Skeletal muscle cell (primary cell): ENCODE measurements around the gene PTF1A.
"Not testable (repeated sequence)": the region's sequence is repeated elsewhere in the genome, so short reads cannot be mapped to it uniquely, and the experiment has no call there.

Experiments used
- DNase-seq: peaks from one replicate; pipeline ENCODE4 v3.0.0-alpha.2; 2010; ENCODE audit warnings: low read depth
- H3K4me3 ChIP-seq: 2 replicates; pipeline ENCODE4 v1.5.1; 2011; ENCODE audit warnings: low read depth, mild to moderate bottlenecking, control low read depth, low read length, moderate library complexity

The PTF1A gene

DNA sequence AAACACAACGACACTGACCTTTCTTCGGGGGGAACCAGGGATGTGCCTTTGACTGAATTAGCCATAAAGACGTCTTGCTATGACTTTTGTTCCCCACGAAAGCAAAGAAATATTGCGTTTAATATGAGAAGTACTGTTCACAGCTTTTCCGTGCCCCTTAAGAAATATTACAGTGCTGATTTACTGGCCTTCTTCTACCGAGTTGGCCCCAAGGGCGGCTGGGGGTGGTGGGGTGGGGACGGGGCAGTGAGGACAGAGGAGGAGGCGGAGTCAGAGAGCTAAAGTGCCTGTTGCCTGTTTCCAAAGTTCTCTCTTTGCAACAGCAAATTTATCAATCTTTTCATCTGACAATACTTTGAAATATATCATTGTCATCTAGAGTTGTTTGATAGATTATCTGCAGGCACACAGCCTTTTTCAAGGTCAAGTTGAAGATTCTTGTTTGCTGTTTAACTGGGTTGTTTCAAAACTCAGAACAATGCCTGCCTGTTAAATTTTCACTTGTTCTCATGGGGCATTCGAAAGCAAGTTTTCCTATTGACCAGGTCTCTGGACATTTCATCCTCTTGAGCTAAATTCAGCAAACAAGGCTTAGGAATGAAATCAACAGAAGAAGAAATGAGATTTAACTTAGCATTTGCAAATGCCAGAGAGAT lies 9.0 kb downstream of the PTF1A start:
- no peak overlapping the region for H3K4me3 ChIP-seq
- DNase-seq, result no peak

DNA sequence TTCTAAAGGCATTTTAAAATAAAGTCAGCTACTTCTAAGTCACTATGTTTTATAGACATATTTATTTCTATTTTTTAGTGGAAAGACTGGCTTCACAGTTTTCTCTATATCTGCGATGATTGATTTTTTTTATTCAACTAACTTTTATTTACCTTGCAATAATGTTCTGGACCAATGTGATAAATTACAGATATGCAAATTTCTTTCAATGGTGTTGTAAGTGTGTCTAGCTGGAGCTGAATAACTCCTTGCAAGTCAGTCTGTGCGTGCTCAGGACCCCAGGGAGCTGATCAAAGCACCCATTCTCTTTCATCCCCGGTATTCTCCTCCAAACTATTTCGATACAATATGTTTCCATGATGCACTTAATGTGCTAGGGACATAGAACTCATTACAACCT lies 9.7 kb downstream of the PTF1A start:
- H3K4me3 ChIP-seq, result no peak overlapping the region
- no peak for DNase-seq

DNA sequence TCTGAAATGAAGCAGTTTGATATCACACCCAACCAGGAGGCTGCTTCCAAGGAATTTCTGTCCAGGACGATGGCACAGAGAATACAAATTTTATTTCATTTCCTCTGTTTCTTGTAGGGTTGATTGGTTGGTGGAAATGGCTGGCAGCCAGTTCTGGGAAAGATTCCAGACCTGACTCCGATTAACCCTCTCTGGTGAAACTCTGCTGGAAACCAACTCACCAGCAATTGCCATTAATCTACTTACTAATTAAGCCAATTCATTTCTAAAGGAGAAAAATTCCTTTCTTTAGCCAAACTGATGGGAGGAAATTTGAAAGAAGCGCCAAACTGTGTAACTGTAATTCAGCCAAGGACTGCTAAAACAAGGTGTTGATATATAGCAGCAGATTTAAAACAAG lies 10.7 kb downstream of the PTF1A start:
- DNase-seq, result no peak
- no peak overlapping the region for H3K4me3 ChIP-seq

DNA sequence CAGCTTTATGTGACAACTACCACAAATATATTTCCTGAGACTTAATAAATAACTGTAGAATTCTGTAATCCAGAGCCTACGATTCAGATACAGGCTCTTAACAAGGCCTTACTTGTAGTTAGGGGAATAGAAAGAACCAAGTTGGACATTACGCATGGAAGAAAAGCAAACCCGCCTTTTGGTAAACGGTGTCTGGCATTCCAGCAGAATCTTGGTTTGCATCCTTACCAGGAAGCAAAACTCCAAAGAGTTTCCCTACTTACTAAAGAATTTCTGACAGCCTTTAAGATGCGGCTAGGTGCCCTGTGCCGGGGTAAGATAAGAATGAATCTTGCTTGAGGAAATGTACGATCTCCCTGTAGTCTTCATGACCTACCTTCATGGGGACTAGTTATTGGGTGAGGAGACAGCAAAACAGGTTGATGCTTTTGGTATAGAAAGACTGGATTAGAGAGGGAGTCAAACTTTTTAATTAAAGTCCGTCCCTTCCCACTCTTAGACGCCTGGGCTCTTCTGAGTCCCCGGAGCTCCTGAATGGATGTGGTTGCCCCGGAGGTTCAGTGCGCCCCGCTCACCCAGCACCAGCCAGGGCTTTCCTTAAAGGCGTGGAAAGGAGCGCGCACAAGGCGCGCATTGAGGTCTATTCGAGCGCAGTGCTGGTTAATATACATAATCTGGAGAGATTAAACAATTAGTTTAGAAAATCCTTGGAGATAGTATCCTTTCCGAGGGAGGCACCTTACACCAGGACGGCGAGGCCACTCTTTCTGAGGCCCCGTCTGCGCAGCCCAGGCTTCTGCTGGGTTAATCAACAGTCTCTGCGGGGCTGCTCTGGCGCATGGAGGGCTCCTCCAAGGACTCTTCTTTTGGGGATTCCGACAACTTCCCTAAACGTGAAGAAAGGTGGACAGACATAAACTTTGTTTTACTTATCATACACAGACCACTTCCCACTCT lies 11.5 kb downstream of the PTF1A start:
- no peak for DNase-seq
- H3K4me3 ChIP-seq, result no peak overlapping the region

DNA sequence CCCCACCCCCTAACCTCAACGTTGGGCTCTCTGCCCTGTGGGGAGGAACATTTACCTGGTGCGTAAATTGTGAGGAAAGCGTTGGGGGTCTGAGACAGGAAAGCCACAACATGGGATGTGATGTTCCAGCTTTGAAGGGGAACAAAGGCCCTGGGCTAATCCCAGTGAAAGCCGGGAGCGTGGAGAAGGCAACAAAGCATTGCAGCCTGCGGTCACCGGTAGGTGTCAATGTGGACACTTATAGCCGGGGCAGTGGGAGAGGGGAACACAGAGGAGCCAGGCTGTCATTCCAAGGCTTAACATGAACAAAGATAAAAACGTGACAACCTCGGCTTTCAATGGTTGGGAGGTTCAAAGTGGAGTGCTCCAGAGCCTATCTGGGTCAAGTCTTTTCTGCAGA lies 12.7 kb downstream of the PTF1A start:
- no peak for DNase-seq
- no peak overlapping the region for H3K4me3 ChIP-seq

DNA sequence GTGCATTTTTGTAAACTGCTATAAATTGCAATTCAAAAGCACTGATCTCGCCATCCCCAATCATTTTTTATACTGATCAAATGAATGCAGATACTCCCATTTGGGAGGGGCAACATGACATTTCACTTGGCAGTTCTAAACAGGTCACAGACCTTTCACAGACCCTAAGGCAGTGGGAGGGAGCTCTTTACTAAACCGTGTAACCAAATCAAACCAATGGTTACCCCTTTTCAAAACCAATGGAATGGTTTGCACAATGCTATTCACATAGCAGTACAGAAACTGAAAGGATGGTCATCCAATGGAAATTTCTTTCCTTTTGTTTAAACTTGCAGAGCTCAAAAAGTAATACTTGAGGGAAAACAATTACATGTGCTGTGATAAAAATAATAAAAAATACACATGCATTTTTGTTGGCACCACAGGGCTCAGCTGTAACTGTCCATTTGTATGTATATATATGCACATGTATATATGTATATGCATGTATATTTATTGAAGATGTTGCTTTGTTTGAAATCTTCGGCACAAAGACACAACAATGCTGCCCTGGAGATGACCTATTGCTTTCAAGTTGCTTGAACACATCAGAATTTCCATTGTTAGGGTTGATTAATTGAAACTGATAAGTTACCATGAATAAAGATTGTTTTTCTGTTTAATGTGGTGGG lies 14.0 kb downstream of the PTF1A start:
- DNase-seq, result no peak
- H3K4me3 ChIP-seq, result no peak overlapping the region

DNA sequence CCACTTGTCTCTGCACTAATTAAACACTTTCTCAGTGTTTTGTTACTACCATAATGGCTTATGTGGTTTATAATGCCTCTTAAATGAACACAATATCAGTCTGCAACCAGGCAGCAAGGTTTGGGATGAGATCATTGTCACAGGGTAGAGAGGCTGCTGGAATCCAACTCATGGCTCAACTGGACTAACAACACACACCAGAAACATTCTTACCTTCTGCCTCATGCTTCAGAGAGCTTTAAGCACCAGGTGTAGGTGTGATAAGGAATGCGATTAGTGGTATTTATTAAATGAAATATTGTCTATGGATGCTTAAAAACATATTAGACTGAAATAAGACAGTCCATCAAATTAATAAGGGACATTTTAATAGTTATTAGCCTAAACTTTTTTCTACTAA lies 25.4 kb downstream of the PTF1A start:
- no peak for DNase-seq
- H3K4me3 ChIP-seq, result no peak overlapping the region

DNA sequence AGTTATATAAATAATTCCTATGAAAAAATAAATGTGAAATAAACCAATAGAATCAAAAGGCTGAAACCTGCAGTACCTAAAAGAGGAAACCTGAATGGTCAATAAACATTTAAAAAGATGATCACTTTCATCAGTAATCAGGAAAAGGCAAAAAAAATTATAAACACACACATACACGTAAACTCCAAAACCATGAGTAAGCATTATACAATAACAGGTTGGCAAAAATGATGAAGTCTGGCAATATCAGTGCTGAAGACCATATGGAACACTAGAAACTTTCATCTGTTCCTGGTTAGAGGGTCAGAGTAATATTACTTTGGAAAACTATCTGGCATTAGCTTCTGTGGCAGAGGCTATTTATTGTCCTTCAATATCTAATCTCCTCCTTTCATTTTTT lies 38.5 kb downstream of the PTF1A start:
- no peak for DNase-seq
- H3K4me3 ChIP-seq, result no peak overlapping the region

DNA sequence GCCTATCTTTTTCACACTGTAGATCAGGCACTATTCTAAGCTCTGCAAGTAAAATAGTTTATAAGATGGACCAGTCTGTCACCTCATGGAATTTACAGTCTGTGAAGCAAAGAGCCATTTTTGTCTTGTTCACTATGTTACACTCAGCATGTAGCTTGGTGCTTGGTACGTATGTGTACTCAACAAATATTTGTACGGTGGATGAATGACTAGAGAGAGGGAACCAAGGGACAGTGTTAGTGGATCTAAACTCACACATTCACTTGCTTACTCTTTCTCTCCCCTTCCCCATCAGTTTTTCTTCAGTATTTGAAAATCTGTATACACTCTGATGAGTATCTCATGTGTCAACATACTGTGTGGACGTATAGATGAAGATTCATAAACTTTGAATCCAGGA lies 45.9 kb downstream of the PTF1A start:
- no peak for DNase-seq
- H3K4me3 ChIP-seq, result no peak overlapping the region

DNA sequence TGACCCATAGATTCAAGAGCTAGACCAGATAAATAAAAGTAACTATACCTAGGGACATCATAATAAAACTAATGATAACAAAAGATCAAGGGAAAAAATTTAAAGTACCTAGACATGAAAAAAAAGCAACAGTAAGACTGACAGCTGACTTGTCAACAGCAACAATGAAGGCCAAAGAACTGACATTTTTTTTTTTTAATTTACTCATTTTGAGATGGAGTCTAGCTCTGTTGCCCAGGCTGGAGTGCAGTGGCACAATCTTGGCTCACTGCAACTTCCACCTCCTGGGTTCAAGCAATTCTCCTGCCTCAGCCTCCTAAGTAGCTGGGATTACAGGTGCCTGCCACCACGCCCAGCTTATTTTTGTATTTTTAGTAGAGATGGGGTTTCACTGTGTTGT lies 49.7 kb downstream of the PTF1A start:
- DNase-seq, H3K4me3 ChIP-seq: not testable (repeated sequence)
